Tongue (tissue), 3 donors: ENCODE data around the gene HSPB2. TPM values are rescaled to one million over a fixed set of nuclear protein-coding genes. Genes with fewer than 3 reads are reported as not detected.

Source experiments
- DNase-seq: peaks from one replicate; pipeline ENCODE4 v3.0.0-alpha.2; 2015
- small RNA-seq: library from RNA; depleted of rRNA; stranded (forward); fragments of <200 nt; gene quantifications from one replicate; pipeline ENCODE3, GENCODE V24; 2014; ENCODE audit warnings: low replicate concordance
- total RNA-seq: library from RNA; depleted of rRNA; stranded (reverse); fragments of >200 nt; gene quantifications from one replicate; pipeline ENCODE4 v1.2.3, GENCODE V29; 2014

Gene HSPB2
- total RNA-seq, 1 donor from 2014 or later, result 3.8 TPM

- peak; percentile 49 for DNase-seq
Measured at GRCh38 chr11:111939836-111940604, 27.5 kb downstream of the HSPB2 start.

- peak; percentile 95 for DNase-seq
Measured at GRCh38 chr11:111941963-111942362, 29.4 kb downstream of the HSPB2 start.

- DNase-seq, result no peak
Measured at GRCh38 chr11:111942829-111943228, 30.3 kb downstream of the HSPB2 start.

GRCh38 chr11:111944139-111944538 lies 31.6 kb downstream of the HSPB2 start:
- no peak for DNase-seq

- no peak for DNase-seq
Measured at GRCh38 chr11:111944651-111945051, 32.1 kb downstream of the HSPB2 start.

GRCh38 chr11:111945198-111945597 lies 32.7 kb downstream of the HSPB2 start:
- DNase-seq, result no peak

GRCh38 chr11:111946499-111946898 lies 34.0 kb downstream of the HSPB2 start:
- no peak for DNase-seq

- DNase-seq, result no peak
Measured at GRCh38 chr11:111947143-111947542, 34.6 kb downstream of the HSPB2 start.

- no peak for DNase-seq
Measured at GRCh38 chr11:111949519-111950426, 37.2 kb downstream of the HSPB2 start.

- DNase-seq, result no peak
Measured at GRCh38 chr11:111951565-111951964, 39.0 kb downstream of the HSPB2 start.

- DNase-seq, result no peak
Measured at GRCh38 chr11:111954154-111954553, 41.6 kb downstream of the HSPB2 start.

- peak; percentile 96 for DNase-seq
Measured at GRCh38 chr11:111957663-111958444, 45.3 kb downstream of the HSPB2 start.

GRCh38 chr11:111960916-111961315 lies 48.4 kb downstream of the HSPB2 start:
- no peak for DNase-seq

- DNase-seq, result no peak
Measured at GRCh38 chr11:111961389-111962300, 49.1 kb downstream of the HSPB2 start.

Small RNAs within 50 kb of the gene (small RNA-seq; reads per million reads assigned to genes)
- gene C11orf52 (not detected), gene GNG5P3 (not detected), gene RNA5SP351 (not detected), gene RPL37AP8 (not detected)

Other genes with a start within 250 kb of the HSPB2 start
- 20.6 TPM for gene PPP2R1B, start 146.3 kb upstream of the HSPB2 start, total RNA-seq
- gene ALG9, start 41.2 kb upstream of the HSPB2 start, total RNA-seq, result 35.2 TPM
- 3.7 TPM for gene FDXACB1, start 33.6 kb upstream of the HSPB2 start, total RNA-seq
- 16.1 TPM for gene CFAP68, start 33.2 kb upstream of the HSPB2 start, total RNA-seq
- gene CRYAB, start 964 bp upstream of the HSPB2 start, total RNA-seq, result 90.5 TPM
- gene C11orf52, start 6.2 kb downstream of the HSPB2 start, total RNA-seq, result 1.8 TPM
- gene DIXDC1, start 24.6 kb downstream of the HSPB2 start, total RNA-seq, result 53.1 TPM
- 77.1 TPM for gene DLAT, start 112.7 kb downstream of the HSPB2 start, total RNA-seq
- 2.2 TPM for gene PIH1D2, start 161.3 kb downstream of the HSPB2 start, total RNA-seq
- 31.1 TPM for gene NKAPD1, start 161.6 kb downstream of the HSPB2 start, total RNA-seq
- 37.7 TPM for gene TIMM8B, start 174.0 kb downstream of the HSPB2 start, total RNA-seq
- gene SDHD, start 174.1 kb downstream of the HSPB2 start, total RNA-seq, result 190 TPM